ENCODE data around the gene UTP3. TPM values are rescaled to one million over a fixed set of nuclear protein-coding genes. Genes with fewer than 3 reads are reported as not detected.
"Not testable (repeated sequence)": the region's sequence is repeated elsewhere in the genome, so short reads cannot be mapped to it uniquely, and the experiment has no call there.

Gene UTP3
- polyA plus RNA-seq, 10 donors: 19.9 to 28.7 (median 22.6) TPM

DNA sequence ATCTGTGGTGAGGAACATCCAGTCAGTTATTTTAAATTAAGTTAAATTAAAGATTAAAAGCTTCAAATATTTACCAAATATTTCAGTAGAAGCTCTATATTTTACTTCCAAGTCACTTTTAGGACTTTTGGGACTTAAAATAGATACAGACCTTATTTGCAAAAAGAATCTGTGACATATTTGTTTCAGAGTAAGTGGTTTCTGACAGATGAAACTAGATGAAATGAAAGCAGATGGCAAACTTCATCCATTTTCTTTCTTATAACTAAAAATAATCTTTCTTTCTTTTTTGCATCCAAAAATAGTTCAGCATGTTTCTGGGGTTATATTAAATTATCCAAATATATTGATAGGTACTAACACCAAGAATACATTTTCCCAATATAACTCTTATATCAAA, 6.6 kb upstream of the UTP3 start:
- DNase-seq: no peak

DNA sequence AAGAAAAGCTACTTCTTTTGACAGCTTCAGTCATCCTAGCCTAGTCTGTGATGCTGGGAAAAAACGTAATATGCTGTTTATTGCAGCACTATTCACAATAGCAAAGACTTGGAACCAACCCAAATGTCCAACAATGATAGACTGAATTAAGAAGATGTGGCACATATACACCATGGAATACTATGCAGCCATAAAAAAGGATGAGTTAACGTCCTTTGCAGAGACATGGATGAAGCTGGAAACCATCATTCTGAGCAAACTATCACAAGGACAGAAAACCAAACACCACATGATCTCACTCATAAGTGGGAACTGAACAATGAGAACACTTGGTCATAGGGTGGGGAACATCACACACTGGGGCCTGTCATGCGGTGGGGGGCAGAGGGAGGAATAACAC, 6.2 kb upstream of the UTP3 start:
- not testable (repeated sequence) for DNase-seq

DNA sequence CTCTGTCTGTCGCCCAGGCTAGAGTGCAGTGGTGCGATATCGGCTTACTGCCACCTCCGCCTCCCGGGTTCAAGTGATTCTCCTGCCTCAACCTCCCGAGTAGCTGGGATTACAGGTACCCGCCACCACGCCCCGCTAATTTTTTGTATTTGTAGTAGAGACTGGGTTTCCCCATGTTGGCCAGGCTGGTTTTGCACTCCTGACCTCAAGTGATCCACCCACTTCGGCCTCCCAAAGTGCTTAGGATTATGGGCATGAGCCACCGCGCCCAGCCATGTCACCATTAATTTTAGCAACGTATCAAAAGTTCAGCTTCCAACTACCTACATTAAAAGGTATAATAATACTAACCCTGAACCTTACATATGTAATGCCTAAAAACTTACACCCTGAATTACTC, 940 bp upstream of the UTP3 start:
- no peak for DNase-seq

DNA sequence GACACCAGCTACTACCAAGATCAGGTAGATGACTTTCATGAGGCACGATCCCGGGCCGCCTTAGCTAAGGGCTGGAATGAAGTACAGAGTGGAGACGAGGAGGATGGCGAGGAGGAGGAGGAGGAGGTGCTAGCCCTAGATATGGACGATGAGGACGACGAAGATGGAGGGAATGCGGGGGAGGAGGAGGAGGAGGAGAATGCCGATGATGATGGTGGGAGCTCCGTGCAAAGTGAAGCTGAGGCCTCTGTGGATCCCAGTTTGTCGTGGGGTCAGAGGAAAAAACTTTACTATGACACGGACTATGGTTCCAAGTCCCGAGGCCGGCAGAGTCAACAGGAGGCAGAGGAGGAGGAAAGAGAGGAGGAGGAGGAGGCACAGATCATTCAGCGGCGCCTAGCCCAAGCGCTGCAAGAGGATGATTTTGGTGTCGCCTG, 481 bp downstream of the UTP3 start:
- peak in 1 of 3 donors; percentile 22 for DNase-seq

DNA sequence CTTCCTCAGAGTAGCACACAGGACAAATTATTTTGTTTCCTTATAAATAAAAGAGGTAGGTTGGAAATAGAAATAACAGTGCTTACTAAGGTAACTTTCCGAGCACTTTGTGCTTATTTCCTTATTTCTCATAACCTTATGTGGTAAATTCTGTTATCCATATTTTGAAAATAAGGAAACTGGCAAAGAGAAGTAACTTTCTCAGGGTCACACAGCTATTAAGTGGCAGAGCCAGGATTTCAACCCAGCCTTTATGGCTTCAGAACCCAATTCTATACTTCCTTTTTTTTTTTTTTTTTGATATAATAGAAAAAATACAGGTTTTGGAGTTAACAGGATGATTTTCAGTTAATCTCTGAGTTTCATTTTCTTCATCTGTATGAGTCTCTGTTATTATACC, 3.3 kb downstream of the UTP3 start:
- DNase-seq: no peak

DNA sequence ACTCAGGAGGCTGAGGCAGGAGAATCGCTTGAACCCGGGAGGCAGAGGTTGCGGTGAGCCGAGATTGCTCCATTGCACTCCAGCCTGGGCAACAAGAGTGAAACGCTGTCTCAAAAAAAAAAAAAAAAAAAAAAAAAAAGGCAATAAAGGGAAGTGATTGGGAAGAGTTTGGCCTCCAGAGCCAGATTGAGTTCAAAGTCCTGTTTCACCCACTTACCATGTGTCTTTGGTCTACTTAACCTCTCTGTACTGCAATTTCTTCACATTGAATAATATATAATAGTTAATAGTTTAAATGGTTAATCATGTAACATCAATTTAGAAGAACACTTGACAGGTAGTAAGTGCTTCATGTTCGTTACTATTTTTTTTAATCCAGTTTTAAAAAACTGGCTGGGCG, 6.3 kb downstream of the UTP3 start:
- not testable (repeated sequence) for DNase-seq

DNA sequence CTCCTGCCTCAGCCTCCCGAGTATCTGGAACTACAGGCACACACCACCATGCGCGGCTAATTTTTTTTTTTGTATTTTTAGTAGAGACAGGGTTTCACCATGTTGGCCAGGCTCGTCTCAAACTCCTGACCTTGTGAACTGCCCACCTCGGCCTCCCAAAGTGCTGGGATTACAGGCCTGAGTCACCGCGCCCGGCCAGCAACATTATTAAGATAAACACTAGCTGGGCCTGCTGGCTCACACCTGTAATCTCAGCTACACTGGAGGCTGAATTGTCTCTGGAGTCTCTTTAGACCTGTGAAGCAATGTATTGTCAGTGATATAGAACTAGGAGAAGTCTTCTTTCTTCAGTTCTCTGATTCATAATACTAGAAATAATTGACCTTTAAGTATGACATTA, 10.1 kb downstream of the UTP3 start:
- DNase-seq: not testable (repeated sequence)

DNA sequence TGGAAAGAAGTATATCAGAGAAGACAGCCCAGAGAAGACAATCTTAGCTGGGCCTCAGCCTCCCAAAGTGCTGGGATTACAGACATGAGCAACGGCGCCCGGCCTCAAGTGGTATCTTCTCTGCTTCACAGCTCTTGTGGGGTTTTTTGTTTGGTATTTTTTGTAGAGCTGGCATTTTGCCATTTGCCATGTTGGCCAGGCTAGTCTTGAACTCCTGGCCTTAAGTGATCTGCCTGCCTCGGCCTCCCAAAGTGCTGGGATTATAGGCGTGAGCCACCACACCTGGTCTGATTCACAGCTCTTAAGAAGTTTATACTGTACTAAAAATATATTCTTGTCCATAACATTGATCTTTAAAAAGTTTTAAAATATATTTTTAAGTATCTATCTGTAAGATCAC, 12.4 kb downstream of the UTP3 start:
- DNase-seq: no peak

DNA sequence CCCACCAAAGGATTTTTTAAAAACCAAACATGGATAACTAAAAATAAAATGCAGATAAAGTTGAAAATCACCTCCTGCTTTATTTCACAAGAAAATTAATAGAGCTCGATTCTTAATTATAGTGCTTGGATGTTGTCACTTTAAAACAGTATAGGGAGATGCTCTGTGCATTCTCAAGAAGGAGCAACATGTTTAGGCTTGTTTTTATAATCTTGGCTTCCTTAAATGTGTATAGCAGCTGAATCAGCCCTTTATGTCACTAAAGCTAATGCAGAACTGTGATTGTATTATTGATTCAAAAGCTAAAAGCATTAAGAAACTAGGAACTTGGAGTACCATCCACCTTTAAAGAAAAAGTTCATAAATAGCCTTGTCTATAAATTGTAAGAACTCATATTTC, 12.9 kb downstream of the UTP3 start:
- DNase-seq: no peak

DNA sequence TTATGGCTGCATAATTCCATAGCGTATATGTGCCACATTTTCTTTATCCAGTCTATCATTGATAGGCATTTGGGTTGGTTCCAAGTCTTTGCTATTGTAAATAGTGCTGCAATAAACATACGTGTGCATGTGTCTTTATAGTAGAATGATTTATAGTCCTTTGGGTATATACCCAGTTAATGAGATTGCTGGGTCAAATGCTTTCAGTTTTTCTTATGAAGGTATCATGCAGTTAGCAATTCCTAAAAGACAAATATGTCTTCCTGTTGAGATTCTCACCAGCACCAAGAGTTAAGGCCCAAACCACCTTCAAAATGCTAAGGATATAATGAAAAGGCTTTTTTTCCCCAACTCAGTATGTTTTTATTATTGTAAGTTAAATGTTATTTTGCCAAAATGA, 14.3 kb downstream of the UTP3 start:
- not testable (repeated sequence) for DNase-seq

DNA sequence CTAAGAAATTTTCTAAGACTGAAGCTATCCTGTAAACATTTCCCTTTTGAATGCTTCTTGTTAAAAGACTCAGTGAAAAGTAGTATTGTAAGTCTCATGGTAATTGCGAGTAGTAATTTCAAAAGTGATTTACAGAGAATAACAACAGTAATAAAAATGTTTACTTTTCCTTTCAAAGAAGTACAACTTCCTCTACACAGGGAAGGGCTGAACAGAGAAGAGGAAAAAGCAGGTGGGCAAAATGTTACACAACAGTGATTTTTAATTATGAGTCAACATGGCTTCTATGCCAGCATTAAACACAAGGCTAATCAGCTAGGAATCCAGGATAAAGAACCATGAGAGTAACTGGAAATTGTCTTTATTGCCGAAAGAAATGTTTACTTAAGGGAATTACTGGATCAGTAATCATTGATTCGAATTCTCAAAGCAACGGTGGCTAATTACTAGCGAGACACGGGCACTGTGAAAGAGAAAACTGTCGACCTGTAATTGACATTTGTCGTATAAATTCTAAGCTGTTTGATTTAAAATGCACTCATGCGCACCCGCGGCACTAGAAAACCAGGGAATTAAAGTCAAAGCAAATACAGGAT, 15.4 kb downstream of the UTP3 start:
- peak in 1 of 3 donors; percentile 23 for DNase-seq

DNA sequence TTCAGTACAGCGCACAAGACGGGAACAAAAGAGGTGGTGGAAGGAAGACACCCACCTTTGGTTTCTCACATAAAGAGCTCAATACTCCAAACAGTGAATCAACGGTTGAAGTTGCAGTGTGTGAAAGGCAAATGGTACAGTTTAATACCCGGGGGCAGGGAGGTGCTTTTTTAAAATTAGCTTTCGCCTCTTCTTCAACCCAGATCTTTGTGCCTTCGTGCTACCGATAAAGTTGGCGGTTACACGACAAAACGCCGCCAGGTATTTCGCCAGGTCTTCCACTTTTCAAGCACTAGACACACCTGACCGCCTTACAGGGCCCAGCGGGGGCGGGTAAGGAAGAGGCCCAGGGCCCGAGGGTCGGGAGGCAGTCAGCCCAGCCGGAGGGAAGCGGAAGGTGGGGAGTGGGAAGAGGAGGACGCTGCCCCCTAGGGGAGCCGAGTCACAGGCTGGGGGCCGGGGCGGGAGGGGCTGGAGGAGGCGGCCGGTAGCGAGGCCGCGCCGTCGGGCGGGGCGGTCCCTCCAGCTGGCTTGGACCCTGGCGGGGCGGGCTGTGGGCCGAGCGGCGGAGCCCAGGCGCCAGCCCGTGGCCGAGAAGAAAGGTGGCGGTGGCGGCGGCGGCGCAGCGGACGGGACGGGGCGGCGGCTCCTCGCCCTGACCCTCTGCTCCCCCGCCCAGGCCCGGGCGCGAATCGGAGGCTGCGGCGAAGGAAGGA, 16.0 kb downstream of the UTP3 start:
- DNase-seq: peak; percentile 74 to 92 (median 85)

DNA sequence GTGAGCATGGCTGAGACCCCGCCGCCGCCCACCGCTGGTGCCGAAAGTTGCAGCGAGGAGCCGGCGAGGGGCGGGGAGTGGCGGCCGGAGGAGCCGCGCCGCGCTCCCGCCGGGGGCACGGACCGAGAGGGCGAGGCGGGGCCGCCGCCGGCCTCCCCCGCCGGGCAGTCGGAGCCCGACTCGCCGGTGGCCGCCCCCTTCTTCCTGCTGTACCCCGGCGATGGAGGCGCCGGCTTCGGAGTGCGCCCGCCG, 16.5 kb downstream of the UTP3 start:
- DNase-seq: no peak

DNA sequence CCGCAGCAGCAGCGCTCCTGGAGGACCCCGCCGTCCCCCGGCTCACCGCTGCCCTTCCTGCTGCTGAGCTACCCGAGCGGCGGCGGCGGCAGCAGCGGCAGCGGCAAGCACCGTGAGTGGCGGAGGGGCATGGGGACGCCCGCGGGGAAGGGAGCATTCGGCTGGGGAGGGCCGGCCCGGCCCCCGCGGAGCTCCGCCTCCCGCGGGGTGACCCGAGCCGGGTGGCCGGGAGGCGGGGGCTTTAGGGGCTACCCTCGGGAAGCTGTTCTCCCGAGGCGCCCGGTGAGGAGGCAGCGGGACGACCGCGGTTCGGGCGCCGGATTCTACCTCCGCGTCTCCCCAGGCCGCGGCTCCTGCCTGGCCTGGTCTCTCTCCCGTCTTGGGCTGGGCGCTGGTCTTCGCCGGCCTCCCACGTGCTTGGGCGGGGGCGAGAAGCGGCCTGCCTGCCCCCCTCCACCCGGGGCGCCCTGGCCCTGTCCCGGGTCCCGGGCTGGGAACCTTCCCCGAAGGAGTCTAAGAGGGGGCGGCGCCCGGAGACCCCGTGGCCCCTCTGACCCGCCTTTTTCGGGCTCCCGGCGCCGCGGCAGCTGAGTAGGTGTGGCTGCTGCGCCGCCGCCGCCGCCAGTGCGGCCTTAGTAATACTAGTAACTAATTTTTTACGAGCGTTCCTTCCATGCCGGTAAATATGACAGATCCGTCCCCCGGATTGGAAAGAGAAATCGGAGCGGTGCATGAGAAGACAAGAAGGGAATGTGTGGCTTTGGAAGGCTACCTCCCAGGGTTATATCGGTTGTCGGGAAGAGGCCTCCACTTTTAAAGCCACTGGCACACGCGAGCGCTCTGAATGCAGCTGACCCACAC, 17.1 kb downstream of the UTP3 start:
- peak; percentile 70 to 92 (median 79) for DNase-seq

DNA sequence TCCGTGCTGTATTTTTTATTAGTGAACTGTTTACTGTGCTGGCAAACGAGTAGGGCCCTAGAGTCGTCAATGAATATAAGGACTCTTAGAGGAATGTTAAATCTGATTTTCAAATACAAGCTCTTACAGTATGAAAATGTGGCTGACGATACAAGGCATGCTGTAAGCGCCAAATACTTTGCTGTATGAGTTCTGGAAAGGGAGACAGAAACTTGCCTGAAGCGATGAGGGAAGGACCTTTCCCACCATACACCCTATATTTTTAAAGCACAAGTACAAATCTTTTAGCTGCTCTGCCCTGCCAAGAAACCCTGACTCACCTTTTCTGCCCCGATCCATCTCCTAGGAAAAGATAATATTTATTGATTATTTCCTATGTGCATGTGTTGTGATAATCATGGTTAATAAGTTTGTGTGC, 17.7 kb downstream of the UTP3 start:
- peak in 1 of 3 donors; percentile 21 for DNase-seq

DNA sequence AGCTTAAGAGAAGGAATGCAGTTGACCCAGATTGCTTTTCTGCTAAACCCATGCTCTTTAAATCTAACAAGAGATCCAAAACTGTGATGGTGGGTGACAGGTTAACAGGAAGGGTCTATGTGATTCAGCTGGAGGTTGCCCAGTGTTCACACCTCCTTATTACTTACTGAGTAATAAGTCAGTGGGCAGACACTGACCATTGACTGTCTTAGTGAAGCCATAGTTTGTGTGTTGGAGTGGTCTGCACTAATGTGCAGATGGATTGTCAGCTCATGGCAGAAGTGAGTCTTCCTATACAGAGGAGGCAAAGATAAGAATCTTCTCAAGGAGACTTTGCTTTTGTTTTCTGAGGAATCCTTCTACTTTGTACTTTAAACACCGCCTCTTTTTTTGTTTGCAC, 18.2 kb downstream of the UTP3 start:
- DNase-seq: no peak

DNA sequence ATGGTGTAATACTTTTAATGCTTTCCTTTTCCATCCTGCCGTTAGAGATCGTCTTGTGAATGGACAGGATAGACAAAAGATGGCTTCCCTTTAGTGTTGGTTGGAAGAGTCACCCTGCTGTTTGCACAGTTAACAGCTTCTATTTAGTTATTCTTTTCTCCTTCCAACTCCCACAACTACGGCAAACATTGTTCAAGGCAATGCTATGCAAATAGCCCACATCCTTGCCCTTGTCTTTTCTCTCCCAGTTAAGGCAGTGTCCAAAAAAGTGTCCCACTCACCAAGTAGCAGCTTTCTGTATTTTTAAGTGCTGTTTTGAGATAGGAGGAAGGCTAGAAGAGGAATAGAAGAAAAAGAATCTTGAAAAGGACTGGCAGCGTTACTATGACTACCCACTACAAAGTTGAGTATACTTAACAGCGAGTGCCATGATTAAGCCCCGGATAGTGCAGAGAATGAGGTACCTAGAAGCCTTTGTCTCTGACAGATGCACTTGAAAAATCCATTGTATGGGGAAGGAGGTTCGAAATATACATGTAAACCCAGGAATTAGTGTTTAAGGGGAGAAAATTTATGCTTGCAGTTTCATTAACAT, 21.4 kb downstream of the UTP3 start:
- DNase-seq: no peak

DNA sequence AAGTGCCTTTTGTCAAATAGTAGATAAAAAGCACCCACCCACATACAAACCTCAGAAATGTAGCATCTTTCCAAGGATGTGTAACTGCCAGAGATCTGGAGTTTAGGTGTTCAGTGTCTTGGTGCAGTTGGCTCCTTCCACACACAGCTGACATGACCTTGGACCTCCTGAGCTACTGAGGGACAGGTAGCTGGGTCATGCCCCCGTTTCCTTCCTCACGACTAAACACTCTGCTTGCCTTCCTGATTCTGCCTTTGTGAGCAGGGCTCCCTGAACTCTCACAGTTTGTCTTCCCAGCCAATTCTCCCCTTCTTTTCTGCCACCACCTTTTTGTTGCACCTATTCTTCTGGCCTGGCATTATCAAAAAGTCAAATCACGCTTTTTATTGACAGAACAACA, 23.3 kb downstream of the UTP3 start:
- no peak for DNase-seq

DNA sequence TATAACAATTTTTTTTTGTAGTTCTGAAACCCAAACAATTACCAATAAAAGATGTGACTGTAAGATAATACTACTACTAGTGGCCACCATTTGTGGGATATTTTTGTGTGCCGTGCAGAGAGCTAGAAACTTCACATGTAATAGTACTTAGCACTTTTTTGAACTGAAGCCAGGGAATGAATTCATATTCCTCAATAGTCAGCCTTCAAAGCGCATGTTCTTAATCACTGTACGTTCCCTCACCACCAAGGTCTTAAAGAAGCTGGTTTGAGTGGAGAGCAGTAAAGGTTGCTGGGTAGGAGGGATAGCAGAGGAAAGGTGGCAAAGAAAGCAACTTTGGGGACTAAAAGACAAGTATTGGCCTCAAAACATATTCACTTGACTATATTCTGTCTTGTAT, 23.8 kb downstream of the UTP3 start:
- no peak for DNase-seq

DNA sequence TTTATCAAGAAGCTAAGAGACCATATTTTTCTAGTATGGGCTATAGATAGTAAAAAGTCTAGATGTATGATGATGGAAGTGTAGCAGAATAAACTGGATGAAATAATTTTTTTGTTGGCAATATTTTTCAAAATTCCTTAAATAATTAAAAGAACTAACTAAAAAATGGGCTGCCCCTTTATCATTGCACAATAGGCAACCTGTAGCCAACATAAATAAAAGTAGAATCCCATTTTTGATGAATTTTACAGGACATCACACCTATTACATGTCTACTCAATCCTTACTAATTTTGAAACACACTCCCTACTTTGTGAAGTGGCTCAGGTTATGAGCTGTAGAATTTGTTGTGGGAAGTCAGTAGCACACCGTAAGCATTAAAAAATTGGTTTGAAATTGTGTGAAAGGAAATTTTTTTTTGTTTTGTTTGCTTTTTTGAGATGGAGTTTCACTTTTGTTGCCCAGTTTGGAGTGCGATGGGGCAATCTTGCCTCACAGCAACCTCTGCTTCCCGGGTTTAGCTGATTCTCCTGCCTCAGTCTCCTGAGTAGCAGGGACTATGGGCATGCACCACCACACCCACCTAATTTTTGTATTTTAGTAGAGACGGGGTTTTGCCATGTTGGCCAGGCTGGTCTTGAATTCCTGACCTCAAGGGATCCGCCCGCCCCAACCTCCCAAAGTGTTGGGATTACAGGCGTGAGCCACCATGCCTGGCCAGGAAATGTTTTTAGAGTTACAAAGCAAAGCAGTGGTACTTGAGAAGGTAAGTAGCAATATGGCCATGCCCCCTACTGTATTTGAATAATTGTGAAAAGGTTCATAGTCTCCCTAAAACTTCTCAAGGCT, 24.5 kb downstream of the UTP3 start:
- no peak for DNase-seq

DNA sequence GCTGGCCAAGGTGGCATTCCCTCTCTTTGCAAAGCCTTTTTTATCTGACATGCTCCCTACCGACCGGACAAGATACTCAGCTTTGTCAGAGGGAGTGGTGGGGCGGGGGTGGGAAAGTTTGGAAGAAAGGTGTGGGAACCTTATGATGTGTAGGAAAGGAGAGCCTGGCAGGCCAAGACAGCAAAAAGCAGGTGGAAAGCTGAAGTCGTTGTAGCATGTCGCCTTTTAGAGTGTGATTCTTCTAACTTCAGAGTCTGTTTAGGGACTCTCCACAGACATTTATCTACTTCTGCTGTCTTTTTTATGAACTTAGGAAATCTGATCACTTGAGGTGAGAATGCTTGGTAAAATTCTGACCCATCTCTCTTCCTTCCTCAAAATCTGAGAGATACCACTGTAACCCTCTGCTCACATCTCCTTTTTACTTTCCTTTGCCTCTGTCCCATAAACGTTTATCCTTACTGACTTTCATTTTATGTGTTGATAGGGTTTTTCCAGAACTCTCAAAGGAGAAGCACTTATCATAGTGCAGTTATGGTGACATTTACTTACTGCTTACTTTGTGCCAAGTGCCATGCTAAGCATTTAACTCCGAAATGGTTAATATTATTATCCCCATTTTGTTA, 25.2 kb downstream of the UTP3 start:
- DNase-seq: no peak
